ENCODE results near the gene DNAH9. TPM values are rescaled to one million over a fixed set of nuclear protein-coding genes. Genes with fewer than 3 reads are reported as not detected.

Gene DNAH9
- total and polyA plus RNA-seq, 4 donors = under 0.01 to 0.09 TPM; not detected in 2

GRCh38 chr17:11997147-11997971, 399.1 kb downstream of the DNAH9 start, which contains the start of gene ZNF18:
Gene ZNF18 (minus strand): TSS chr17:11997475. CDS start chr17:11992829, 4,646 bp downstream.
- no peaks in the 10 kb centered on the region for H3K9me3 ChIP-seq (ENCODE audit: control insufficient read depth in 4 of 4, low read length in 3 of 4)
- H3K27ac ChIP-seq (ENCODE audit: low read depth in 1 of 2, low read length in 2 of 2) = peak within 1 kb of the TSS; percentile 91 to 96
- H3K4me1 ChIP-seq (ENCODE audit: control insufficient read depth in 4 of 4, insufficient read depth in 4 of 4, low read length in 3 of 4) = peaks cover 0 to 13% (median 4%) of the 10 kb centered on the region in 4 donors
- peak; percentile 97 for DNase-seq (ENCODE audit: low spot score)
- no peaks in the 10 kb centered on the region for H3K27me3 ChIP-seq (ENCODE audit: control insufficient read depth in 4 of 4, insufficient read depth in 4 of 4, low read length in 3 of 4)
- under 1% methylated on average over 74 of the region's 74 CpGs for WGBS
- peak within 1 kb of the TSS; percentile 76 to 96 for H3K9ac ChIP-seq (ENCODE audit: low read depth in 1 of 2, low read length in 2 of 2)
- peaks cover 0 to 2% (median under 1%) of the 10 kb centered on the region in 4 donors for H3K36me3 ChIP-seq (ENCODE audit: control insufficient read depth in 4 of 4, insufficient read depth in 3 of 4, low read depth in 1 of 4, low read length in 3 of 4)
- TF ChIP-seq NR2F2 (IDR thresholded peaks at IDR 0.05) (no peak), SP1 (IDR thresholded peaks at IDR 0.05) (peak; percentile 31), GABPA (IDR thresholded peaks at IDR 0.05 in 1 of 2, conservative IDR thresholded peaks at IDR 0.05 in 1 of 2) (peak in 1 of 2 donors; percentile 18), RXRA (IDR thresholded peaks at IDR 0.05) (no peak), RAD21 (IDR thresholded peaks at IDR 0.05) (peak in 1 of 2 donors; percentile 13), TAF1 (conservative IDR thresholded peaks at IDR 0.05) (peak; percentile 13), ZBTB33 (IDR thresholded peaks at IDR 0.05) (no peak), JUND (IDR thresholded peaks at IDR 0.05) (no peak), REST (IDR thresholded peaks at IDR 0.05) (no peak), EGR1 (IDR thresholded peaks at IDR 0.05; ENCODE audit: low read depth in 2 of 2) (peak in 1 of 2 donors; percentile 61), HNF4G (IDR thresholded peaks at IDR 0.05) (no peak), CTCF (IDR thresholded peaks at IDR 0.05; ENCODE audit: low read depth, low read length, missing input control) (no peak), YY1 (IDR thresholded peaks at IDR 0.05) (peak; percentile 96)
- H3K4me3 ChIP-seq (ENCODE audit: low read depth in 1 of 3, low read length in 3 of 3) = peak within 1 kb of the TSS; percentile 89 to 96 (median 95)

- Histone ChIP-seq H3K9me3 (ENCODE audit: control insufficient read depth in 4 of 4, low read length in 3 of 4) (no peaks in the 10 kb centered on the region), H3K9ac (ENCODE audit: low read depth in 1 of 2, low read length in 2 of 2) (no peak overlapping the region), H3K27me3 (ENCODE audit: control insufficient read depth in 4 of 4, insufficient read depth in 4 of 4, low read length in 3 of 4) (no peaks in the 10 kb centered on the region), H3K36me3 (ENCODE audit: control insufficient read depth in 4 of 4, insufficient read depth in 3 of 4, low read depth in 1 of 4, low read length in 3 of 4) (no peaks in the 10 kb centered on the region), H3K4me3 (ENCODE audit: low read depth in 1 of 3, low read length in 3 of 3) (peak overlapping the region; percentile 84 to 95 (median 92)), H3K27ac (ENCODE audit: low read depth in 1 of 2, low read length in 2 of 2) (peak overlapping the region; percentile 73 to 83), H3K4me1 (ENCODE audit: control insufficient read depth in 4 of 4, insufficient read depth in 4 of 4, low read length in 3 of 4) (peaks cover 0 to 13% (median 4%) of the 10 kb centered on the region in 4 donors)
- DNase-seq (ENCODE audit: low spot score) = no peak
- 60% methylated on average over 4 of the region's 4 CpGs for WGBS
- no peak for TF ChIP-seq TAF1 (conservative IDR thresholded peaks at IDR 0.05)
- TF ChIP-seq JUND (IDR thresholded peaks at IDR 0.05) = no peak
- TF ChIP-seq MAX (IDR thresholded peaks at IDR 0.05) = no peak
- no peak for TF ChIP-seq HNF4G (IDR thresholded peaks at IDR 0.05)
- no peak for TF ChIP-seq GABPA (IDR thresholded peaks at IDR 0.05 in 1 of 2, conservative IDR thresholded peaks at IDR 0.05 in 1 of 2)
- no peak for TF ChIP-seq FOXA2 (IDR thresholded peaks at IDR 0.05)
- TF ChIP-seq RAD21 (IDR thresholded peaks at IDR 0.05) = no peak
- TF ChIP-seq FOXA1 (IDR thresholded peaks at IDR 0.05) = no peak
- TF ChIP-seq REST (IDR thresholded peaks at IDR 0.05) = no peak
- no peak for TF ChIP-seq HNF4A (conservative IDR thresholded peaks at IDR 0.05)
Observed at GRCh38 chr17:11997972-11998233, 399.6 kb downstream of the DNAH9 start.

All from liver (tissue), 9 donors.